AG09319 (cell line): ENCODE data around the gene LRRC15.
A peak's percentile ranks its signal among the peaks of the same experiment; 100 is the strongest.

Experiments
- DNase-seq: peaks from one replicate; pipeline ENCODE4 v3.0.0-alpha.2; 2010; ENCODE audit warnings: low read depth; ENCODE audit errors: extremely low read depth
- CTCF ChIP-seq: IDR thresholded peaks from 2 replicates; pipeline ENCODE4 v1.5.1; 2011; ENCODE audit warnings: low read depth, mild to moderate bottlenecking, inconsistent platforms, low read length, moderate library complexity

The LRRC15 gene

GRCh38 chr3:194369522-194370279, at the start of gene LRRC15:
Gene LRRC15, minus strand, starts transcription at chr3:194369743. Its CDS starts 8,700 bp downstream, at chr3:194361043.
- no peak for DNase-seq
- peak; percentile 18; the same call in 1 of the 2 replicates for TF ChIP-seq CTCF

GRCh38 chr3:194418671-194419070, 49.1 kb upstream of the LRRC15 start:
- DNase-seq: no peak
- no peak for TF ChIP-seq CTCF

GRCh38 chr3:194407423-194407822, 37.9 kb upstream of the LRRC15 start:
- TF ChIP-seq CTCF: no peak
- DNase-seq: no peak

- no peak for TF ChIP-seq CTCF
Observed at GRCh38 chr3:194405766-194406165, 36.2 kb upstream of the LRRC15 start.

GRCh38 chr3:194404365-194405140, 35.0 kb upstream of the LRRC15 start:
- TF ChIP-seq CTCF: peak; percentile 60
- peak; percentile 31 for DNase-seq

More at GRCh38 chr3:194405766-194406165, 36.2 kb upstream of the LRRC15 start:
- DNase-seq: no peak

GRCh38 chr3:194401868-194402329, 32.4 kb upstream of the LRRC15 start:
- no peak for DNase-seq
- TF ChIP-seq CTCF: no peak

GRCh38 chr3:194401346-194401745, 31.8 kb upstream of the LRRC15 start:
- no peak for DNase-seq

More at GRCh38 chr3:194401346-194401745, 31.8 kb upstream of the LRRC15 start:
- no peak for TF ChIP-seq CTCF
